Measurements from ENCODE around the gene UROS.

Gene UROS

DNA sequence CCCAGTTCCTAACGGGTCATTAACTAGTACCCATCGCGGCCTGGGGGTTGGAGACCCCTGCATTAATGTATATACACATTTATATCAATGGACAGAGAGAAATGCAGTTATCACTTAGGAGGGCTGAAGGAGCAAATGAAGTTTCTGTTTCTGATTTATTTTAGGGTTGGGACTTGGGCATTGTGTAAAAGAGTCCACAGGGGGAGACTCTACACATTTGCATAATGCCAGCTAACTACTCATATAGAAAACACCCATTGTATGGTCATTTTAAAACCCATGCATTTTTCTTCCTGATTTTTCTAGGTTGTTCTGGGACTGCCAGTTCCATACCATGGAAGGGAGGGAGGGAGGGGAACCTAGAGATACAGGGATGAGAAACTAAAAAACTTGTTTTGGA is 23.8 kb upstream of the UROS start:
- no peak overlapping the region for H3K4me3 ChIP-seq (ENCODE audit: low read depth, low read length)
- TF ChIP-seq CTCF (IDR thresholded peaks at IDR 0.05; ENCODE audit: control insufficient read depth, extremely low read depth, insufficient read depth) = no peak
- DNase-seq (ENCODE audit: low read depth) = no peak

- no peak for TF ChIP-seq CTCF (IDR thresholded peaks at IDR 0.05; ENCODE audit: control insufficient read depth, extremely low read depth, insufficient read depth)
- H3K4me3 ChIP-seq (ENCODE audit: low read depth, low read length) = no peak overlapping the region
- DNase-seq (ENCODE audit: low read depth) = no peak
Observed at GRCh38 chr10:125845617-125846016, 22.6 kb upstream of the UROS start.

GRCh38 chr10:125844751-125845221 is 21.7 kb upstream of the UROS start:
- no peak for TF ChIP-seq CTCF (IDR thresholded peaks at IDR 0.05; ENCODE audit: control insufficient read depth, extremely low read depth, insufficient read depth)
- H3K4me3 ChIP-seq (ENCODE audit: low read depth, low read length) = no peak overlapping the region
- no peak for DNase-seq (ENCODE audit: low read depth)

DNA sequence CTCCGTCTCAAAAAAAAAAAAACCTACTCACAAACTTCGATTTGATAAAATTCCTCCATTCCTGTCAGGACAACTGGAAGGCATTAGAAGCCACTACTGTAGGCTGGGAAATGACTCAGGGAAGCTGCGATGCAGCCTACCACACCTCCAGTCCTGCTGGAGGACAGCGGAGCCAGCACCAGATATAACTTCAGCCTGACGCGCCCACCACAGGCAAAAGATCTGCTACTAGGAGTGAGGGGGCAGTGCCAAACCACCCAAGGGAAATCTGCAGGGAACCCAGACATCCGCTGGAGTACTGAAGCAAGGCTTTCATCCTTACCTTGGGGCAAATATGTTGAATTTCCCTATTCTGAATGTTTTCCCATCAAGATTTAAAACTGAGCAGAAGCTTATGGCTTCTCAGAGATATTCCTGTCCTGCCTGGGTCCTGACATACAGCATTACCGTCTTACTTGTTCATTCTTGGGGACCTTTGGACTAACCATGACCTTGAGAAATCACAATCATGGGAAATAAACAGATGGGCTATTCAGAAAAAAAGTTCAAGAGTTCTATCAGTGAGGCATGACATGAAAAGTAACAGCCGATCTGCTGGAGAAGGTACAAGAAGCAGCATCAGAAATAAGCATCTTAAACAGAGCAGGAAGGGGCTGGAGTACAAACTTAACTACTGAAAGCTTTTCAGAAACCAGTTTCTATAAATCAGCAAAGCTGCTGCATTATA is 20.7 kb upstream of the UROS start:
- TF ChIP-seq CTCF (IDR thresholded peaks at IDR 0.05; ENCODE audit: control insufficient read depth, extremely low read depth, insufficient read depth) = no peak
- no peak overlapping the region for H3K4me3 ChIP-seq (ENCODE audit: low read depth, low read length)
- DNase-seq (ENCODE audit: low read depth) = no peak

DNA sequence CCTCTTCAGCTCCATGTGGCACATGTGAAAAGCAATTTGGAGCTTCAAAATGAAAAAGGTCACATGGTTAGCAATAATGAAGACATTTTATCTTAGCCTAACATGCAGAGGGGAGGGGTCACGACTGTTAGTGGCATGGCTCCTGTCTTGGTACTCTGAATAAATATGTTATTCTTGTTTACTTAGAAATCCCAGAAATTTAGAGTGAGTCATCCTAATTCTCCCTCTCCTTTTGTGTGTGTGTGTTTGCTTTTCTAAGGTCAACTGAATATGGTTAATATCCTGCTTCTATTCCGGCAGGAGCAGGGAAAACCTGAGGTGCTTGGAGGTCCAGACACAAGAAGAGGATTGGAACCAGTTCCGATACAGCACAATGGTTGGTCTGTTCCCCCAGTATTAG is 17.9 kb upstream of the UROS start:
- no peak for TF ChIP-seq CTCF (IDR thresholded peaks at IDR 0.05; ENCODE audit: control insufficient read depth, extremely low read depth, insufficient read depth)
- DNase-seq (ENCODE audit: low read depth) = peak; percentile 59
- H3K4me3 ChIP-seq (ENCODE audit: low read depth, low read length) = no peak overlapping the region

- H3K4me3 ChIP-seq (ENCODE audit: low read depth, low read length) = no peak overlapping the region
- no peak for DNase-seq (ENCODE audit: low read depth)
- TF ChIP-seq CTCF (IDR thresholded peaks at IDR 0.05; ENCODE audit: control insufficient read depth, extremely low read depth, insufficient read depth) = no peak
Observed at GRCh38 chr10:125840406-125840805, 17.3 kb upstream of the UROS start.

Data from LNCaP clone FGC (cell line).